ENCODE measurements around the gene NANOS1.
"Not testable (repeated sequence)": the region's sequence is repeated elsewhere in the genome, so short reads cannot be mapped to it uniquely, and the experiment has no call there.

NANOS1 gene

GRCh38 chr10:119020627-119020946 lies 8.9 kb upstream of the NANOS1 start:
- no peak for DNase-seq

- DNase-seq, result no peak
Measured at GRCh38 chr10:119022846-119023552, 6.5 kb upstream of the NANOS1 start.

GRCh38 chr10:119023553-119023868 lies 6.0 kb upstream of the NANOS1 start:
- no peak for DNase-seq

GRCh38 chr10:119024882-119025281 lies 4.6 kb upstream of the NANOS1 start:
- DNase-seq, result no peak

- no peak for DNase-seq
Measured at GRCh38 chr10:119025336-119025735, 4.2 kb upstream of the NANOS1 start.

GRCh38 chr10:119025776-119026175 lies 3.7 kb upstream of the NANOS1 start:
- no peak for DNase-seq

- DNase-seq, result no peak
Measured at GRCh38 chr10:119026301-119027110, 3.0 kb upstream of the NANOS1 start.

- not testable (repeated sequence) for DNase-seq
Measured at GRCh38 chr10:119028445-119028899, 1.0 kb upstream of the NANOS1 start.

GRCh38 chr10:119028900-119029612 lies 458 bp upstream of the NANOS1 start:
- peak; percentile 47 for DNase-seq

- DNase-seq, result no peak
Measured at GRCh38 chr10:119030421-119031250, 1.1 kb downstream of the NANOS1 start.

GRCh38 chr10:119031496-119032059 lies 2.1 kb downstream of the NANOS1 start:
- DNase-seq, result no peak

GRCh38 chr10:119039161-119039560 lies 9.6 kb downstream of the NANOS1 start:
- no peak for DNase-seq

GRCh38 chr10:119041326-119041725 lies 11.8 kb downstream of the NANOS1 start:
- no peak for DNase-seq

- DNase-seq, result no peak
Measured at GRCh38 chr10:119042169-119042568, 12.7 kb downstream of the NANOS1 start.

- no peak for DNase-seq
Measured at GRCh38 chr10:119045561-119045960, 16.0 kb downstream of the NANOS1 start.

- DNase-seq, result no peak
Measured at GRCh38 chr10:119049361-119049760, 19.8 kb downstream of the NANOS1 start.

- DNase-seq, result no peak
Measured at GRCh38 chr10:119049777-119050176, 20.3 kb downstream of the NANOS1 start.

GRCh38 chr10:119051775-119052174 lies 22.3 kb downstream of the NANOS1 start:
- no peak for DNase-seq

- DNase-seq, result no peak
Measured at GRCh38 chr10:119055472-119055871, 26.0 kb downstream of the NANOS1 start.

- no peak for DNase-seq
Measured at GRCh38 chr10:119058010-119058409, 28.5 kb downstream of the NANOS1 start.

- no peak for DNase-seq
Measured at GRCh38 chr10:119059557-119059956, 30.0 kb downstream of the NANOS1 start.

GRCh38 chr10:119060107-119060506 lies 30.6 kb downstream of the NANOS1 start:
- DNase-seq, result no peak

GRCh38 chr10:119061352-119061751 lies 31.8 kb downstream of the NANOS1 start:
- no peak for DNase-seq

All from NCI-H2081 treated with DMSO at 0.1 percent for 48 hours (cell line).